HG03432 (cell line): Measurements from ENCODE around the gene NFKBIE.

Experiments
- ATAC-seq: cut with Tn5 transposase; IDR thresholded peaks from one replicate; pipeline ENCODE4 v1.9.1; 2021; ENCODE audit warnings: mild to moderate bottlenecking, moderate library complexity; ENCODE audit not compliant: unreplicated experiment

NFKBIE gene

DNA sequence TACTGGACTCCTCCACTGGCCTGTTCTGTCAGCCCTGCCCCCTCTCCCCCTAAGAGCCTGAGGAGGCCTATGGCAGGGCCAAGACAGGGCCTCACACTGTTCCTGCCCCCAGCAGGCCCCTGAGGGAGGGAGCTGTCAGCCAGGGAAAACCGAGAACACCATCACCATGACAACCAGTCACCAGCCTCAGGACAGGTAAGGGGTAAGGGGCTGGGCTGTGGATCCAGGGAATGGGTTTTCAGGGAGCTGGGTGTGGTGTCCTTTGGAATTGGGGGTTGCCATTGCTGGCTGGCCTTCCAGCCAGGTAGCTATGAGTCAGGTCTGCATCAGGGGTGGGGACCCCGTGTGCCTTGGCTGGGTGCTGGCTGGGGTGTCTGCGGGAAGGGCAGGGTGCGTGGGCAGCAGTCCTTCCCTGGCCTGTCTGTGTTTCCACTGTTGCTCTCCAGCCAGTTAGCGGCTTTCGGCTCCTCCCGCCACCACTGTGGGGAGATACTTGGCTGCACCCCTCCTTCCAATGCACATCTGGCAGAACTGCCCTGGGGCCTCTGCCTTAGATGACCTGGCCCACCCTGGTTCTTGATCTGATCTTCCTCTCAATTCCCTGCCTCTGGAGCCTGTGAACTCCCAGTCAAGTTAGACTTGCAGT, 38.1 kb downstream of the NFKBIE start:
- no peak for ATAC-seq

DNA sequence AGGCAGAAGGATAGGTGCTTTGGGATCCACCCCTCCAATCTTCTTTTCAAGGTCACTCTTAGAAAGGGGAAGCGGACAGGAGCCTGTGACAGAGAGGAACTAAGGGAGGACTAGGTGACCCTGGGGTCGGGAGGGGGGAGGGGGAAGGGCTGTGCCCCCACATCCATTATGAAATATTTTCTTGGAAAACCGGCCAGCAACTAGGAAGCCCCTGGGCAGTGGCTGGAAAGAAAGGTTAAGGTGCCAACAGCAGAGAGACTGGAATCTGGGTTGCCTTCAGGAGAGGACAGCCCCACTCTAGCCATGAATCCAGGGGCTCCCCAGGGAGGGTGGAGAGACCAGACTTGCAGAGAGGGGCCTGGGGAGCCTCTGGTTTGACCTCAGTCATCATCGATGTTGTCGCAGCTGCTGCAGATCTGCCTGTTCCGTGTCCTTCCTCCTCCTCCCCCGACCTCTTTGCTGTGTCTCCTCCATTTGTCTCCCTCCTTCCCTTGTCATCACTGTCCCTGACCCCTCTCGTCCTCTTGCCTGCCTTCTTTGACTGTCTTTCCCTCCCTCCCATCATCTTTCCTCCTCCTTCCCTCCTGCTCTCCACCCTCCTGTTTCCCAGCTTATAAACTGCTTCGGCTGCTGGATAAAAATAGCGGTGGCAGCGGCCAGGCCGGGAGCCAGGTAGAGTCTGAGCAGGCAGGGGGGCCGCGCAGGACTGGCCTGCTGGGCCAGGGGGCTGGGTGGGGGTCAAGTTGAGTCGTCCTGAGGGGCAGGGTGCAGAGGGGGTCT, 38.8 kb downstream of the NFKBIE start:
- no peak for ATAC-seq

DNA sequence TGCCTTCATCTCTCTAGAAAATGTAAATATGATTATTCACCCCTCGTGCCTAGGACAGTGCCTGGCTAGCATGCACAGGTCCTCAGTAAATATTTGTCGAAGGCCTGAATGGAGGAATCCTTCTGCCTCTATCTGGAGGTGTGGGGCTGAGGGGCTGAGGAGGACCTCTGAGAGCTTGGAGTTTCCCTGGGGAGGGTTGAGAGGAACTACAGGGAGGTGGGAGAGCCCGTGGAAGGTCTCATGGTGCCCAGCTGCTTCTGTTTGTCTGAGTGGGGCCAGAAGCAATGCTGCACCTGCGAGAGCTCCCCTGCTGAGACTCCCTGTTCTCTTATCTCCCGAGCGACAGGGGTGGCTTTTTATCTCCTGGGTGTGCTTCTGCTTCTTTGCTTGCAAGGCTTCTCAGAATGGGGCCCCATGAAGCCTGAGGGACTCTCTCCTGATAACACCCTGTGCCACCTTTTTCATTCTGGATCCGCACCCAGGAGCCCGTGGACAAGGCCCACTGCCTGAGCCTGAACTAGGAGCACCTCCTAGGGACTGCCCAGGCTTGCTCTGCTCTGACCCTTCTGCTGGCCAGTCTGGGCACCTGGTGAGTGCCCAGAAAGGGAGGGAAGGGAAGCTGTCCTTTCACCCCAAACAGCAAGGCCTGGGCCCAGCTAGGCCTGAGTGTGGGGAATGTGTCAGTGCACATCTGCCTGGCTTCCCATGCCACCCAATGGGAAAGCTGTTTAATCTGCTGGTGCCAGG, 39.6 kb downstream of the NFKBIE start:
- no peak for ATAC-seq

DNA sequence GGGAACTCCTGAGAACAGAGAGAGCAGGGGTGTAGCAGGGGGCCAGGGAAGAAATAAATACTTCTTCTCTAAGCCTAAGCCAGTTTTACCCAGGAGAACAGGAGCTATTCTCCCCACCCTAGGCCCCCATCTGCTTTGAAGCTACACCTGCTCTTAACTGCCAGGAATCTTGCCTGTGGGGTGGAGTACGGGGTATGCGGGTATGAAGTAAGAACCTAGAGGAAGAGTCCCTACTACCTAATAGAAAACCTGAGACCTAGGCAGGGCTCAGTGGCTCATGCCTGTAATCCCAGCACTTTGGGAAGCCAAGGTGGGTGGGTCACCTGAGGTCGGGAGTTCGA, 40.4 kb downstream of the NFKBIE start:
- ATAC-seq: no peak

DNA sequence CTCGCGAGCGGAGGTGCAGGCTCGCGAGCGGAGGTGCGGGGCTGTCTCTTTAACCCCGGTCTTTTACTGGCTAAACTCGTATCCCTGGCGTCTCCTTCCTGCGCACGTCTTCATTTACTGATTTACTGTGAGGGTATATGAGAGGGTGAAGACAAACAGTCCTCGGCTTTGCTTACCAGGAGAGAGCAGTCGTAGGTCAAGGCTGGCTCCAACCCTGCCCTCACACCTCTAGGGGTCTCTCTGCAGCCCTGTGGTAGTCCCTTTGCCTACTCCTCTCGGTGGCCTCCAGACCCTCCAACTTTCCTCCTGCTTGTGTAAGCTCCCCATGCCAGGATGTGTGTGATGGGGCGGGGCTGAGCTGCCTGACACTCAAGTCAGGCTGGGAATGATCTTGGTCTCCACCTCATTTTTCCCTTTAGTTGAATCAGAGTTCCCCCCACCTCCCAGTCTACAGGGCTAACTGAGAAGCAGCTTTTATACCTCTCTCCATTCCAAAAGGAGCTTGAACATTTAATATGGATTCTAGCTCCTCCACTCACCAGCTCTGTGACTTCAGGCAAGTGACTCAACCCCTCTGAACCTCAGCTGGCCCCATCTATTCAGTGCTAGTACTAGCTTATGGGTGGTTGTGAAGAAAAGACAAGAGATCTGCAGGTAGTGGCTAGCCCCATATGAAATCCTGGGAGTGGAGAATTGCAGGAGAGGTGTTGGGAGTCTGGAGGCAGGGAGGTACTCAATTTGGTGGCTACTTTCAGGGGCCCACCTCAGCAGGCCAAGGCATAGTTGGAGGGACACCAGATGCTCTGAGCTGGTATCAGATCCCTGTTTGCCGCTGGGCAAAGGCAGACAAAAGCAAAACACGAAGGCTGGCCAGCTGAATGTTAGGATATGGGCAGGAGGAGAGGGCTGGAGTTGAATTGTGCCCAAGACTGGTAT, 41.1 kb downstream of the NFKBIE start:
- peak; percentile 4 for ATAC-seq

DNA sequence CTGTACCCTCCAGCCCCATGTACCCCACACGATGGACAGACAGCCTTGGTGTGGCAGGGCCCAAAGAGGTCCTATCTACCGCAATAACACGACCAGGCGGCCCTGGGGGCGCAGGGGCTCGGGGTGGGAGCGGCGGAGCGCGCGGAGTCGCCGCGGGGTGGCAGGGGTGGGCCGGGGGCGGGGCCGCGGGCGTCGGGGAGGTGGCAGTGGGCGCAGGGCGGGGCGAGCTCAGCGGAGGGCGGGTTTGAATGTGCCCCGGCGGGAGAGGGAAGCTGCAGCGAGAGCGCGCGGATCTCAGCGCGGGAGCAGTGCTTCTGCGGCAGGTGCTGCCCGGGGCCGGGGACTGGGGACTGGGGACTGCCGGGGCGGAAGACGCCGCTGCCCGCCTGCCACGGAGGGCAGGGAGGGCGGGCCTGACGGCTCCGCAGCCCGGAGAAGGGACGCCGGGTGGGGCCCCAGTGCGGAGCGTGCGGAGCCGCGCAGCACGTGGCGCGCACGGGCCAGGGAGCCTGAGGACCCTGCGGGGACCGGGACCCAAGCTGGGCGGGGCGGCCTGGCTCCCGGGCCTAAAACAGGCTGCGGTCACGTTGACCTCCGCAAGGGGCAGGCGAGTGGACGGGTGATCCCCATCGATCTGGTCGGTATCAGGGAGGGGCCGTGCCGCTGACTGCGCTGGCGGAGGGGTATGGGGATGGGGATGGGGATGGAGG, 41.9 kb downstream of the NFKBIE start, which contains the start of gene SLC29A1:
Gene SLC29A1, plus strand, starts transcription at position 277 of the 710 bp plus-strand sequence. CDS start 3,719 bp downstream, outside the sequence.
- peak; percentile 57 for ATAC-seq

DNA sequence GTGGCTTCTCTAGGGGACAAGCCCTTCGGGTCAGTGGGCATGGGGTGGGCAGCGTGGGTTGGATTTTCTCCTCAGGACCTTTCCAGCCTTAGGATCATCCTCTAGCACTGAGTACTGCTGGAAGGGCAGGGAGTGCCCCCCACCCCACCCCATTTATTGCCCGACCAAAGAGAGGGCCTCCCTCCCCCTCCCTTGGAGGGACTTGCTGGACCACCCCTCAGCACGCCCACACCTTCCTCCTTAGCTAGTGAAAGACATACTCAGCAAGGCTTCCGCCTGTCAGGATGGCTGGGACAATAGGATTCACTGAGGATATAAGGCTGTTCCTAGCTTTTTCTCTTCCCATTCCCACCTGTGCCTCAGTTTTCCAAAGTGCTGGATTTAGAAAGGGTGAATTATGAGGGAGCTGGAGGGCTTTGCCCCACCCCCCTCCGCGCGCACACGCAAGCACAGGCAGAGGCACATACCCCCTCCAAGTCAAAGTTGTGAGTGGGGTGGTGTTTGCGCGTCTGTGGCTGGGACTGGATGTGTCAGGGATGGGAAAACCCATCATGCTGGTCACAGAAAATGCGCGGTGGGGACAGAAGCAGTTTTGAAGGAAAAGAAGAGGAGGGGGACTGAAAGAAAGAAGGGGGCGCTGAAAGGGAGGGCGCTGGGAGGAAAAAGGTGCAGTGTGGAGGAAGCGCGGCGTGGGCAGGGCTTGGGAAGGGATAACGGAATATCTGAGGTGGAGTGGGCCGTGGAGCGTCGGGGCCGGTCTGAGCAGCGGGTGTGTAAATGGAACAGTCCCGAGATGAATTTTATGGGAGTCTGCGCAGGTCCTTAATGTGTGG, 42.6 kb downstream of the NFKBIE start:
- ATAC-seq: peak; percentile 2

DNA sequence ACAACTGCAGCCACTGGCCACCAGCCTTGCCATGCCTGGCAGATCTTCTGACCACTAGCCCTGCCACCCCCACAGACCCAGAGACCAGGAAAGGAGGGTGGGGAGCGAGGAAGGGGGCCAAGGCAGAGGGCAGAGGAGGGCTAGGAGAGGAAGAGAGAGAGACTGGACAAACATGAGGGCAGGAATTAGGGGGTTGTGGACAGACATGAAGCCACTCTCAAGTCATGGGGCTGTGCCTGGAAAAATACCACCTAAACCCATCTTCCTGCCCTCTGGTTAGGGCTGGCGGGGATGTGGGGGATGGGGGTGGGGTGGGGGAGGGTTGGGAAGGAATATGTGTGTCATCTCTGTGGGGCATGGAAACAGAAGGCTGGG, 43.4 kb downstream of the NFKBIE start:
- no peak for ATAC-seq

DNA sequence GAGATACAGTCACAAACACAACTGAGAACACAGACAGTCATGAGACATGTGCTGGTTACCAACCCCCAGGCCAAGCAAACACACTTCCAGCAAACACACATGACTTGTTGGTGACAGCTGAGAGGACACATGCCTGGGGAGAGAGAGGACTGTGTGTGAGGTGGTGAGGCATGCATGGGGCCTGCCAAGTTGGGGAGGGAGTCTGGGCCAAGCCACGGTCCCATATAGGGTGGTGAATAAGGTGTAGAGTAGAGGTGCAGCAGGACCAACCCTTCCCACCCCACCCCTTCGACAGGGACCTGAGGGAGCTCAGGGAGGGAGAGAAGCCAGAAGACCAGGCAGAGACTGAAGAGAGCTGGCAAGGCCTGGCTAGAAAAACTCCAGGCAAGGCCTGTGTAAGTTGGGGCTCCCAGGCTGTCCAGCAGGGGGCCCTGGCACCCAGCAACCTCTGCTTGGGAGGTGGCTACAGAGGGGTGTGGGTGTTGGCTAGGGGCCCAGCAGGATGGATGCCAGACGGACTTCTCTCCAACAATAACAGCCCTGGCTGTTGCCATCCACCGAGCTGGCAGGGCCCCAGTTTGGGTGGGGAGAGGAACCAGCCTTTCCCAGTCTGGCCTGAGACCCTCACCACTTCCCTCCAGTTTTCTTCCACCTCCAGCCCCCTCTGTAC, 43.9 kb downstream of the NFKBIE start:
- ATAC-seq: peak; percentile 38

DNA sequence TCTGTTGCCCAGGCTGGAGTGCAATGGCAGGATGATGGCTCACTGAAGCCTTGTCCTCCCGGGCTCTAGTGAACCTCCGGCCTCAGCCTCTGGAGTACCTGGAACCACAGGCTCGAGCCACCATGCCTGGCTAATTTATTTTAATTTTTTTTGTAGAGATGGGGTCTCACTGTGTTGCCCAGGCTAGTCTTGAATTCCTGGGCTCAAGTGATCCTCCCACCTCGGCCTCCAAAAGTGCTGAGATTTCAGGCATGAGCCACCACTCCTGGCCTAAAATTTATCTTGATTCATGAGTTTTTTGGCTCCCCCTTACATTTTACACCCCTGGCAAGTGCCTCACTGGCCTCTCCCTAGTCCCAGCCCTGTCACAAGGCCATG, 44.4 kb downstream of the NFKBIE start:
- ATAC-seq: no peak

DNA sequence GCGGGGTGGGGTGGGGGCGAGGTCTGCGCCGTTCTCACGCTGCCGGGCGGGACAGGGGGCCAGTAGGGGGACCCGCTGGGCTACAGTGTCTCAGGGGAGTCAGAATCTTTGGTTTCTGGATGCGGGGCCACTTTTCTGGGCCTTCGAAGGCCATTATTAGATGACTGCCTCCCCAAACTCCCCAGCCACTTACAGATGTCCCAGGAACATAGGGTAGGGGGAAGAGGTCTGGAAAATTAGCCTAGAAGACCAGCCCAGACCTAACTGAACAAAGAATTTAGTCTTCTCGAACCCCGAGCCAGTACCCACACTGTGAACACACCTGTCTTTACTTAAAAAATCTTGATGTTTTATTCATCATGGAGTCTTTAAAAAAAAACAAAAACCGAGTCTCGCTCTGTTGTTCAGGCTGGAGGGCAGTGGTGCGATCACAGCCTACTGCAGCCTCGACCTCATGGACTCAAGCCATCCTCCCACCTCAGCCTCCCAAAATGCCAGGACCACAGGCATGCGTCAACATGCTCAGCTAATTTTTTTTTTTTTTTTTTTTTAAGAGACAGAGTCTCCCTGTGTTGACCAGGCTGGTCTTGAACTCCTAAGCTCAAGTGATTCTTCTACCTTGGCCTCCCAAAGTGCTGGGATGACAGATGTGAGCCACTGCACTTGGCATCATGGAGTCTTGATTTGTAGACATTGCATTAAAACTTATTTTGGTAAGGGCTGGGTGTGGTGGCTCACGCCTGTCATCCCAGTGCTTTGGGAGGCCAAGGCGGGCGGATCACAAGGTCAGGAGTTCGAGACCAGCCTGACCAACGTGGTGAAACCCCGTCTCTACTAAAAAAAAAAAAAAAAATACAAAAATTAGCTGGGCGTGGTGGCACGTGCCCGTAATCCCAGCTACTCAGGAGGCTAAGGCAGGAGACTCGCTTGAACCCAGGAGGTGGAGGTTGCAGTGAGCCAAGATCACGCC, 45.3 kb downstream of the NFKBIE start:
- no peak for ATAC-seq

DNA sequence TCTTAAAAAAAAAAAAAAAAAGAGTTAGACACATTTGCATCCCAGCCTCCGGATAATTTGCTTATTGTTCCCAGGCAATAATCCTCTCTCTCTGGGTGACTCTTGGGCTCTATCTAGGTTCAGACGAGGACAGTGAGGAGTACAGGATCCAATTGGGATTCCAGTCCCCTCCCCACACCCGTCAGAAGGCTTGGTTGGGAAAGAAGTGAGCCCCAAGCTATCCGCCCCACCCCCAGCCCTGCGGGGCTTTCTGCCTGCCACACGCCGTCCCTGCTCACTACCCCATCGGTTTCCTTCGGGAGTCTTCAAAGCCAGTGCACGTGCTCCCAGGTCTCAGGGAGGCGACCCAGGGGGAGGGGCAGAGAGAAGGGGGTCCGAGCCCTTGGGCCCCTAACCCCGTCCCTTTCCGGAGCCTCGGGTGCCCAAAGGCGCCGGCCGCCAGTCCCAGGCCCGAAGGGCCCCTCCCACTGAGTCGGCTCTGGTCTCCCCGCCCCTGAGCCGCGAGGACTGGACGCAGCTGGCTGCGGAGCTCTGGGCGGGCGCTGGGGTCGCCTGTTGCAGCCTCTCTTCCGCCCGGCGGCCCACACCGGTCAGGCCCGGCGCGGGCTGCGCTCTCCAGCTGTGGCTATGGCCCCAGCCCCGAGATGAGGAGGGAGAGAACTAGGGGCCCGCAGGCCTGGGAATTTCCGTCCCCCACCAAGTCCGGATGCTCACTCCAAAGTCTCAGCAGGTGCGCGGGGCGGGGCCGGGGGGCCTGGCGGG, 46.1 kb downstream of the NFKBIE start:
- ATAC-seq: peak; percentile 57

DNA sequence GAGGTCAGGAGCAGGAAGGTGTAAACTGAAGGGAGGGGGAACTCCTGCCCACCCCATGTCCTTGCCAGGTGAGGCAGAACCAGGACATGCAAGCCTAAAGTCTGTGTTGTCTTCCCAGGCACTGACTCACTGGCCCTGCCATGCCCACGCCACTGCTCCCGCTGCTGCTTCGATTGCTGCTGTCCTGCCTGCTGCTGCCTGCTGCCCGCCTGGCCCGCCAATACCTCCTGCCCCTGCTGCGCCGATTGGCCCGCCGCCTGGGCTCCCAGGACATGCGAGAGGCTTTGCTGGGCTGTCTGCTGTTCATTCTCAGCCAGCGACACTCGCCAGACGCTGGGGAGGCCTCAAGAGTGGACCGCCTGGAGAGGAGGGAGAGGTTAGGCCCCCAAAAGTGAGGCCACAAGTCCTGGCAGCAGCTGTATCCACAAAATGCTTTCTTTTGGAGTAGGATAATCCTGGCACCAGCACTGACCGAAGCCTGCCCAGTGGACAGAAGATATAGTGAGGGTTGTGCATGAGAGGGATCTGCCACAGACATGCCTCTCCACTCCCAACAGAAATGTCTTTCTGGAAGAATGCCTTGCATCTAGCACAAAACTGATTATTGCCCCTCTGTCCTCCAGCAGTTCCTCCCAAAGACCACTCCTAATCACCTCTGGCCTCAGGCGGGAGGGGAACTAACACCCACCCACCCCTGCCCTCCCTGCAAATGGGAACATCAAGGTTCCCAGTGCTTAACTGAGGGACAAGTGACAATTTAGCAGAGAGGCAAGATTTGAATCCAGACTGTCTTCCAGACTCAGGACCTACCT, 47.8 kb downstream of the NFKBIE start:
- no peak for ATAC-seq

DNA sequence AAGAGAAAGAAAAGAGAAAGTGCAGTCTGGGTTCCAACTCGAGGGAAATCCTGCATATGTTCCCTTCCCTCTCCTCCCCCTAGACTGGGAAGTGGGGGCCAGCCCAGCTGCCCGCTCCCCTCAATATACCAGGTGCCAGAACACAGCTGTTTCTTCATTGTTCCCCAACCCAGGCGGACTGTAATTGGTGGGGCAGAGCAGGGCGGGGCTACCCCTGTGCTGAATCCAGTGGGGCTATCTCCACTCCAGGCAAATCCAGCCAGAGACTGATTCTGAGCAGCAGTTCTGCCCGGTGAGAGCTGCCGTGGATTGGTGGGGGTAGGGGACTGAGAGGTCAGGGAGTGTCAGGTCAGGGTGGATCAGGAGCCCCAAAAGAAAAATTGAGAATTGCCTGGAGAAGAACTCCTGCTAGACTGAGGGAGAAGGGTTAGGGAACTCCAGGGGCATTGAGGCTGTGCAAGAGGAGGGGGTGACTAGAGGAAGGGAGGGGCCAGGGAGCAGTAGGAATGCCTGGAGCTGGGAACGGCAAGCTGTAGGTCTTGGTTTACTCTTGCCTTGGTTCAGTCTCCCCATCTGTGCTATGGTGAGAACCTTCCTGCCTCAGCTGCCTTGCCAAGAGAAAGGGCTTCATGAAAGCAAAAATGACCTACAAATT, 48.5 kb downstream of the NFKBIE start, which contains the start of gene MYMX:
Gene MYMX, plus strand, starts transcription at position 250 of the 655 bp plus-strand sequence. CDS start 546 bp downstream, outside the sequence.
- ATAC-seq: no peak

DNA sequence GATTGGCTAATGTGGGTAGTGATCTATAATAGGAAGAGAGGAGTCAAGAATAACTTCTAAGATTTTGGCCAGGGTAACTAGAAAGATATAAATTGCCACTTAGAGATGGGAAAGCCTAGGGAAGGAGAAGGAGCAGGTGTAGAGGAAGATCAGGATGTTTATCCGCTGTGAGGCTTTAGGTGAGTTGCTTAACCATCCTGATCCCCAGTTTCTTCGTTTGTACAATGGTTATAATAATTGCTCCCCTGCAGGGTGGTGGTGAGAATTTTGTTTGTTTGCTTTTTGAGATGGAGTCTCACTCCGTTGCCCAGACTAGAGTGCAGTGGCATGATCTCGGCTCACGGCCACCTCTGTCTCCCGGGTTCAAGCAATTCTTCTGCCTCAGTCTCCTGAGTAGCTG, 51.0 kb downstream of the NFKBIE start:
- no peak for ATAC-seq
